ENCODE results near the gene RSL1D1. TPM values are rescaled to one million over a fixed set of nuclear protein-coding genes. Genes with fewer than 3 reads are reported as not detected.

The RSL1D1 gene
- total and polyA plus RNA-seq, 2 of the 8 experiments (the other 6 are each of a cell fraction or from before 2014, with no cell fraction given) = 41.3 to 292 TPM

Other genes starting within 250 kb of the RSL1D1 start
- 60.6 and 66.9 TPM in 2 replicates for gene SNN, start 183.1 kb downstream of the RSL1D1 start, total RNA-seq (2021; fragmentation: NEBNext Ultra II Directional; extraction: Animal tissue kit (Norgen Biotek cat#: 25700))
- 37.4 and 53.4 TPM in 2 replicates for gene SNN, start 183.1 kb downstream of the RSL1D1 start, polyA plus RNA-seq (2011; rRNA removed)
- 12.6 and 13.8 TPM in 2 replicates for gene TXNDC11, start 108.7 kb downstream of the RSL1D1 start, total RNA-seq (2021; fragmentation: NEBNext Ultra II Directional; extraction: Animal tissue kit (Norgen Biotek cat#: 25700))
- gene TXNDC11, start 108.7 kb downstream of the RSL1D1 start, polyA plus RNA-seq (2011; rRNA removed) = 11.5 and 13.5 TPM in 2 replicates
- 42.5 and 55.9 TPM in 2 replicates for gene ZC3H7A, start 54.3 kb downstream of the RSL1D1 start, total RNA-seq (2021; fragmentation: NEBNext Ultra II Directional; extraction: Animal tissue kit (Norgen Biotek cat#: 25700))
- gene ZC3H7A, start 54.3 kb downstream of the RSL1D1 start, polyA plus RNA-seq (2011; rRNA removed) = 23.3 and 32.0 TPM in 2 replicates
- 195 and 204 TPM in 2 replicates for gene GSPT1, start 64.4 kb upstream of the RSL1D1 start, total RNA-seq (2021; fragmentation: NEBNext Ultra II Directional; extraction: Animal tissue kit (Norgen Biotek cat#: 25700))
- gene GSPT1, start 64.4 kb upstream of the RSL1D1 start, polyA plus RNA-seq (2011; rRNA removed) = 32.9 and 51.0 TPM in 2 replicates
- gene NPIPB2, start 90.5 kb upstream of the RSL1D1 start, total RNA-seq (2021; fragmentation: NEBNext Ultra II Directional; extraction: Animal tissue kit (Norgen Biotek cat#: 25700)) = 4.6 and 7.5 TPM in 2 replicates
- gene NPIPB2, start 90.5 kb upstream of the RSL1D1 start, polyA plus RNA-seq (2011; rRNA removed) = 5.8 and 8.3 TPM in 2 replicates
- gene TNFRSF17, start 113.7 kb upstream of the RSL1D1 start, total RNA-seq (2021; fragmentation: NEBNext Ultra II Directional; extraction: Animal tissue kit (Norgen Biotek cat#: 25700)) = not detected in 2 replicates
- gene TNFRSF17, start 113.7 kb upstream of the RSL1D1 start, polyA plus RNA-seq (2011; rRNA removed) = not detected in 2 replicates
- 8.7 and 8.9 TPM in 2 replicates for gene SNX29, start 125.2 kb upstream of the RSL1D1 start, total RNA-seq (2021; fragmentation: NEBNext Ultra II Directional; extraction: Animal tissue kit (Norgen Biotek cat#: 25700))
- 1.7 and 2.2 TPM in 2 replicates for gene SNX29, start 125.2 kb upstream of the RSL1D1 start, polyA plus RNA-seq (2011; rRNA removed)

Data from H1 (cell line).